ENCODE measurements around the gene MYL5. TPM values are rescaled to one million over a fixed set of nuclear protein-coding genes. Genes with fewer than 3 reads are reported as not detected.

The MYL5 gene
- total RNA-seq, 1 experiment from 2014 or later = 11.7 TPM

DNA sequence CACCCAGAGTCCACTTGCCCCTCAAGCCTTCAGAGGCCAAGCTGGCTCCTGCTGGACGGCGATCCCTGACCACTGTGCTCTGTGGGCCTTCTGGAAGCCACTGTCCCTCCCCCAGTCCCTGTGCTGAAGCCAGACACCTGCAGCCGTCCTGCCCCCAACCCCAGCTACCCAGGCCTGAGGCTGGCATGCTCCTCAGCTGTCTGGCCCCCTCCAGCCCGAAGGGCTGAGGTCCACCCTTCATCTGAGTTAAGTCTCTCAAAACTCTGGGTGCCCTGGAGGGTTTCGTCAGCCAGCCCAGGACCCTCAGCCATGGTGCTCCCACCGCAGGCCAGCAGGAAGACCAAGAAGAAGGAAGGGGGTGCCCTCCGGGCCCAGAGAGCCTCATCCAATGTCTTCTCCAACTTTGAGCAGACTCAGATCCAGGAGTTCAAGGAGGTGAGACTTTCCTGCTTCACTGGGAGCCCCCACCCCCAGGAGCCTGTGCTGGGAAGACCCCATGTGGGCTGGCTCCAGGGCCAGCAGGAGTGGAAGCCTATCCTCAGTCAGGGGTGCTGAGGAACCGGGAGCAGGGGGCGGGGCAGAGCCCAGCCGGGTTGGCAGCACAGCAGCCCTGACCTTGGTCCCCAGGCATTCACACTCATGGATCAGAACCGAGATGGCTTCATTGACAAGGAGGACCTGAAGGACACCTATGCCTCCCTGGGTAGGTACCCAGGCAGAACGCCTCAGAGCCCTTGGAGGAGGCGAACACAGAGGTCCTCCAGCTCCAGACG is 4.2 kb downstream of the MYL5 start:
- intact Hi-C loops (cut with micrococcal nuclease; ENCODE audit: unreplicated experiment) = no loop called here
- CTCF ChIA-PET = no interaction called here

GRCh38 chr4:679104-679481 is 4.8 kb downstream of the MYL5 start:
- H3K9me3 ChIP-seq (ENCODE audit: low read depth, low read length, poor library complexity, severe bottlenecking) = no peaks in the 10 kb centered on the region
- no peak overlapping the region for H3K27ac ChIP-seq (ENCODE audit: low read depth, low read length, poor library complexity, severe bottlenecking)
- no peak for DNase-seq (ENCODE audit: low spot score)
- POLR2A ChIA-PET (ENCODE audit: low non-redundant PET) = no interaction called here
- BruUV-seq (replicated peaks) = no TSS peak
- intact Hi-C loops (cut with micrococcal nuclease; ENCODE audit: unreplicated experiment) = no loop called here
- CTCF ChIA-PET = no interaction called here
- peaks cover 6% of the 10 kb centered on the region for H3K4me1 ChIP-seq (ENCODE audit: insufficient read depth, low read length, poor library complexity, severe bottlenecking)
- no peak overlapping the region for H3K4me3 ChIP-seq (ENCODE audit: low read depth, low read length, poor library complexity, severe bottlenecking)
- H3K27me3 ChIP-seq (replicated peaks; ENCODE audit: insufficient read depth, low read depth, low read length, poor library complexity) = no peaks in the 10 kb centered on the region
- TF ChIP-seq EZH2 (IDR thresholded peaks at IDR 0.05; ENCODE audit: borderline replicate concordance, low read depth, low read length, poor library complexity, severe bottlenecking) (no peak), CTCF (conservative IDR thresholded peaks at IDR 0.05; ENCODE audit: low read depth, low read length) (no peak)
- no peaks in the 10 kb centered on the region for H3K36me3 ChIP-seq (ENCODE audit: insufficient read depth, low read length, poor library complexity, severe bottlenecking)

More for the DNA sequence above, 4.2 kb downstream of the MYL5 start:
- H3K9me3 ChIP-seq (ENCODE audit: low read depth, low read length, poor library complexity, severe bottlenecking) = no peaks in the 10 kb centered on the region
- H3K4me3 ChIP-seq (ENCODE audit: low read depth, low read length, poor library complexity, severe bottlenecking) = no peak overlapping the region
- TF ChIP-seq EZH2 (IDR thresholded peaks at IDR 0.05; ENCODE audit: borderline replicate concordance, low read depth, low read length, poor library complexity, severe bottlenecking) (no peak), CTCF (conservative IDR thresholded peaks at IDR 0.05; ENCODE audit: low read depth, low read length) (no peak)
- H3K27me3 ChIP-seq (replicated peaks; ENCODE audit: insufficient read depth, low read depth, low read length, poor library complexity) = no peaks in the 10 kb centered on the region
- no peak for DNase-seq (ENCODE audit: low spot score)
- POLR2A ChIA-PET (ENCODE audit: low non-redundant PET) = no interaction called here
- no peaks in the 10 kb centered on the region for H3K36me3 ChIP-seq (ENCODE audit: insufficient read depth, low read length, poor library complexity, severe bottlenecking)
- no TSS peak for BruUV-seq (replicated peaks)
- H3K27ac ChIP-seq (ENCODE audit: low read depth, low read length, poor library complexity, severe bottlenecking) = no peak overlapping the region
- H3K4me1 ChIP-seq (ENCODE audit: insufficient read depth, low read length, poor library complexity, severe bottlenecking) = peaks cover 4% of the 10 kb centered on the region

GRCh38 chr4:679629-680028 is 5.3 kb downstream of the MYL5 start:
- TF ChIP-seq CTCF (conservative IDR thresholded peaks at IDR 0.05; ENCODE audit: low read depth, low read length) (no peak), EZH2 (IDR thresholded peaks at IDR 0.05; ENCODE audit: borderline replicate concordance, low read depth, low read length, poor library complexity, severe bottlenecking) (no peak)
- Histone ChIP-seq H3K27me3 (replicated peaks; ENCODE audit: insufficient read depth, low read depth, low read length, poor library complexity) (no peaks in the 10 kb centered on the region), H3K36me3 (ENCODE audit: insufficient read depth, low read length, poor library complexity, severe bottlenecking) (no peaks in the 10 kb centered on the region), H3K4me3 (ENCODE audit: low read depth, low read length, poor library complexity, severe bottlenecking) (no peak overlapping the region), H3K27ac (ENCODE audit: low read depth, low read length, poor library complexity, severe bottlenecking) (no peak overlapping the region), H3K9me3 (ENCODE audit: low read depth, low read length, poor library complexity, severe bottlenecking) (no peaks in the 10 kb centered on the region), H3K4me1 (ENCODE audit: insufficient read depth, low read length, poor library complexity, severe bottlenecking) (peaks cover 9% of the 10 kb centered on the region)
- DNase-seq (ENCODE audit: low spot score) = no peak
- intact Hi-C loops (cut with micrococcal nuclease; ENCODE audit: unreplicated experiment) = no loop called here
- ChIA-PET CTCF (no interaction called here), POLR2A (ENCODE audit: low non-redundant PET) (no interaction called here)
- BruUV-seq (replicated peaks) = no TSS peak

Measured in A673 (cell line).